Stimulated activated CD4-positive, alpha-beta T cell treated with anti-CD3 and anti-CD28 coated beads, TNF-alpha, amount 100 ng/mL, for 48 hours (primary cell): ENCODE data around the gene ALDH1A2.

Experiments
- DNase-seq, 3 donors: peaks; one replicate each; pipeline ENCODE4 v3.0.0-alpha.2; 2020; ENCODE audit warnings: low read depth in 3 of 3

ALDH1A2 gene

GRCh38 chr15:57945616-57946015, 119.9 kb downstream of the ALDH1A2 start:
- no peak for DNase-seq

GRCh38 chr15:57943754-57944420, 121.6 kb downstream of the ALDH1A2 start:
- no peak for DNase-seq

- DNase-seq = no peak
Measured at GRCh38 chr15:57943171-57943570, 122.3 kb downstream of the ALDH1A2 start.

GRCh38 chr15:57941816-57942215, 123.7 kb downstream of the ALDH1A2 start:
- DNase-seq = no peak

- DNase-seq = no peak
Measured at GRCh38 chr15:57932348-57932747, 133.2 kb downstream of the ALDH1A2 start.

GRCh38 chr15:57931570-57931969, 133.9 kb downstream of the ALDH1A2 start:
- DNase-seq = no peak

GRCh38 chr15:57927091-57927631, 138.3 kb downstream of the ALDH1A2 start:
- no peak for DNase-seq

- no peak for DNase-seq
Measured at GRCh38 chr15:57925650-57926049, 139.9 kb downstream of the ALDH1A2 start.

- DNase-seq = no peak
Measured at GRCh38 chr15:57924598-57924997, 140.9 kb downstream of the ALDH1A2 start.

GRCh38 chr15:57923750-57924149, 141.8 kb downstream of the ALDH1A2 start:
- no peak for DNase-seq

GRCh38 chr15:57923306-57923705, 142.2 kb downstream of the ALDH1A2 start:
- DNase-seq = no peak

- no peak for DNase-seq
Measured at GRCh38 chr15:57922776-57923175, 142.7 kb downstream of the ALDH1A2 start.

GRCh38 chr15:57921371-57921770, 144.1 kb downstream of the ALDH1A2 start:
- no peak for DNase-seq

GRCh38 chr15:57920911-57921310, 144.6 kb downstream of the ALDH1A2 start:
- DNase-seq = no peak

- DNase-seq = no peak
Measured at GRCh38 chr15:57919754-57920153, 145.8 kb downstream of the ALDH1A2 start.

GRCh38 chr15:57917998-57918397, 147.5 kb downstream of the ALDH1A2 start:
- no peak for DNase-seq

GRCh38 chr15:57916695-57917094, 148.8 kb downstream of the ALDH1A2 start:
- no peak for DNase-seq

GRCh38 chr15:57915827-57916531, 149.5 kb downstream of the ALDH1A2 start:
- DNase-seq = no peak

GRCh38 chr15:57914350-57915055, 151.0 kb downstream of the ALDH1A2 start:
- DNase-seq = no peak

GRCh38 chr15:57911247-57911646, 154.3 kb downstream of the ALDH1A2 start:
- DNase-seq = no peak

GRCh38 chr15:57910672-57911071, 154.8 kb downstream of the ALDH1A2 start:
- no peak for DNase-seq

GRCh38 chr15:57909388-57909787, 156.1 kb downstream of the ALDH1A2 start:
- DNase-seq = no peak

GRCh38 chr15:57903626-57904025, 161.9 kb downstream of the ALDH1A2 start:
- no peak for DNase-seq
